GF-D8 (cell line): Measurements from ENCODE around the gene ZNF292.
A peak's percentile ranks its signal among the peaks of the same experiment; 100 is the strongest.
"Not testable (repeated sequence)": the region's sequence is repeated elsewhere in the genome, so short reads cannot be mapped to it uniquely, and the experiment has no call there.

Experiments
- DNase-seq: peaks from one replicate; lab custom pipeline; 2025; lab: John Stamatoyannopoulos, UW

The ZNF292 gene

DNA sequence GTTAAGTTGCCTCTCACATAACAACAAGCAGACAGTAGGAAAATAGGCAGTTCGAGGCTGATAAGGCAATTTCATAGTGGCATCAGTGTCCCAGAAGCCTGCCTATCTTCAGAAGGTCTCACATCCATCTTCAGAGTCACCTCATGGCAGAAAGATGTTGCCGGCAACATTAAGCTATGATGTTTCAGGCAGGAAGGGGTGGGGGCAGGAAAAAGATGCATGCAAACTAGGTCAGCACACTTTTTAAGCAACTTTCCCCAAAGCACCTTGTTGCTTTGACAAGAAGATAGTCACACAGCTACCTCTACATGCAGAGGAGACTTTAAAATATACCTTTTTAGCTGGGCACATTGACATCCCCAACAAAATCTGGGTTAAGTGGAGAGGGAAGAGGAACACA is 123.8 kb downstream of the ZNF292 start:
- DNase-seq: no peak

DNA sequence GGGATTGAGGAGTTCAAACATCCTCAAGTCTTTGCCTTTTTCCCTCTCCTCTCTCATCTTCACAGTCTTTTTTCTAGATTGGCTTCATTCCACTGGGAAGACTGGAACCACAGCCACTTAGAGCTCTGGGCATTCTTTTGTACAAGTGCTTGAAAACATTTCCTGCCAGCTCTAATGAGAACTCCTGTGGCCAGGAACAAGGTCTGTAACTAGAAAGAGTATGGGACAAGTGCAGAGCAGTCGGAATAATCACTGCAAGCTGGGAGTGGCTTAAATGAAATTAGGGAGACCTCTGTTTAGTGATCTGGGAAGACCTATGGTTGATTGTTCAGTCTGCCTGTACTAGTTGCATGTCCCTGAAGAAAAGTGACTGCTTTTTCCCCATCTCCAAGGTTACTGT is 126.1 kb downstream of the ZNF292 start:
- no peak for DNase-seq

GRCh38 chr6:87282743-87283142 is 127.4 kb downstream of the ZNF292 start:
- DNase-seq: no peak

DNA sequence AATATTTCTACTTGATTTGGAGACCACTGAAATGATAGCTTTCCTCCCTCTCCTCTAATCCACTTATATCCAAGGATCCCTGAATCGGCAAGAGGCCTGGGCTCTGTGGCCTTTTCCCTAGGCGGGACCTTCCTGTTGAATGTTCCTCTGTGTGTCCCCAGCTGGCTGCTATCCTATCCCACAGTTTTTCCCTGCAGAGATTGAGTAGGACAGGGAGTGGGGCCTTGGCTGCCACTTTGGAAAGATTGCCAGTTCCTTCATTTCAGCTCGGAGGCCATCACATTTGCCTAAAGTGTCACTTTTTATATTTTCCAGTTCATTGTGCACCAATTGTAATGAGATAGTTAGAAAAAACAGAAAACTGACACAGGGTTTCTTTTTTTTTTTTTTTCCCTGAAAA is 128.1 kb downstream of the ZNF292 start:
- DNase-seq: no peak

- no peak for DNase-seq
These were observed 131.9 kb downstream of the ZNF292 start for GRCh38 chr6:87287251-87287650.

- DNase-seq: peak; percentile 13
These were observed 134.2 kb downstream of the ZNF292 start for GRCh38 chr6:87289571-87289970.

DNA sequence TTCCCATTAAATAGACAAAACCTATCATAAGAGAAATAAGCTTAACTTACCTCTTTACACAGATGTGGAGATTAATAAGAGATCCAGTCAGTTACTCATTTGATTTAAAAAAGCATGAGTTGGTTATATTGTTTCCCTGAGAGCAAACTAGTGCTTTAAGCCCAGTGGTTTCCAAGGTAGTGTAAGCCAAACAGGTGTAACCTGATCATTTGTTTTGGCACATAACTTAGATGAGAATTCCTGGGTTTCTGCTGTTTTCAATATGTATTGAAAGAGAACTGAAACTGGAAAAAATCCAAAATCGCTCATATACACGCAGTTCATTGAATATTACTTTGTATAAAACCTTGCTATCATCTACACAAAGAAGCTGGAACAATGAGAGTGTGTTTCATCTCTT is 136.5 kb downstream of the ZNF292 start:
- DNase-seq: no peak

GRCh38 chr6:87293526-87293925 is 138.2 kb downstream of the ZNF292 start:
- DNase-seq: no peak

- DNase-seq: no peak
These were observed 141.8 kb downstream of the ZNF292 start for GRCh38 chr6:87297119-87297518.

DNA sequence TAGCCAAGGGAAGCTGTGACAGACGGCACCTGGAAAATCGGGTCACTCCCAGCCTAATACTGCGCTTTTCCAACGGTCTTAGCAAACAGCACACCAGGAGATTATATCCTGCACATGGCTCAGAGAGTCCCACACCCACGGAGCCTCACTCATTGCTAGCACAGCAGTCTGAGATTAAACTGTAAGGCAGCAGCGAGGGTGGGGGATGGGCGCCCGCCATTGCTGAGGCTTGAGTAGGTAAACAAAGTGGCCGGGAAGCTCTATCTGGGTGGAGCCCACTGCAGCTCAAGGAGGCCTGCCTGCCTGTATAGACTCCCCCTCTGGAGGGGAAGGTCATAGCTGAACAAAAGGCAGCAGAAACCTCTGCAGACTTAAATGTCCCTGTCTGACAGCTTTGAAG is 145.9 kb downstream of the ZNF292 start:
- not testable (repeated sequence) for DNase-seq

GRCh38 chr6:87308970-87309369 is 153.6 kb downstream of the ZNF292 start:
- DNase-seq: no peak

GRCh38 chr6:87312860-87313259 is 157.5 kb downstream of the ZNF292 start:
- no peak for DNase-seq
